HepG2 (cell line): ENCODE measurements around the gene MKNK1.

ENCODE experiments used
- TF ChIP-seq, protein P1 (sequence below): sonication (generic); formaldehyde crosslinking; IDR thresholded peaks from 2 replicates; pipeline ENCODE4 v1.9.0; 2021; ENCODE audit warnings: missing genetic modification reagents, mild to moderate bottlenecking, borderline replicate concordance
- TF ChIP-seq, protein P2 (sequence below): sonication (generic); formaldehyde crosslinking; IDR thresholded peaks from 2 replicates; pipeline ENCODE4 v1.4.0; 2020; ENCODE audit warnings: missing genetic modification reagents, mild to moderate bottlenecking, borderline replicate concordance

DNA sequence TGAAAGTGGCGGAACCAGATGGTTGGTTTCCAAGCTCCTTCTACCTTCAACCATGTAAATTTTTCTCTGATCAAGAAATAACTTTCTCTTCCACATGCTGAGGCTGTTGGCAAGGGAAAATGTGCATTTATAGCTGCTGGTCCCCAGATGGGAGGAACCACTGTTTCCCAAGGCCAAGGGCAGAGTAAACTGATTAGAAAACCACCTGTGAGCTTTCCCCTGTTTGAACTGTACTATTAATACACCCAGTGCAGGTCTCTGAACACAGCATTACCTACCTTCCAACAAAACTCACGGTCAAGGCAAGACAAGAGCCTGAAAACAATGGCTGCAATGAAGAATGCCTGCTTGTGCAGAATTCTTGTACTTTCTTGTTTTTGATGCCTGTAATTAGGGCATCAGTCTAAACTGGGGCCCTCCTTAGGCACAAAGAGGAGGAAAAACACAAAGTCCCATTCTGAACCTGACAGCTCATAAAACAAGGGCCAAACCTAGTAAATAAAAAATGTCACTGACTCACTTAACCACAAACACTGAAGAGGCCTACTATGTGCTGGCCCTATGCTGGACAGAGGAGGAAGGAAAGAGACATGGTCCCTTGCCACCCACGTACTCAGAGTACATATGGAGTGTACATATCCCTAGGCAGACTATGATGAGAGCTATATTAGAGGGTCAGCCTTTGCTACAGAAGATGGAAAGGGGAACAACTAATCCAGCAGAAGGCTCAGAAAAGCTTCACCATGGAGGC, 2.6 kb downstream of the MKNK1 start:
- TF ChIP-seq, protein P1, sequence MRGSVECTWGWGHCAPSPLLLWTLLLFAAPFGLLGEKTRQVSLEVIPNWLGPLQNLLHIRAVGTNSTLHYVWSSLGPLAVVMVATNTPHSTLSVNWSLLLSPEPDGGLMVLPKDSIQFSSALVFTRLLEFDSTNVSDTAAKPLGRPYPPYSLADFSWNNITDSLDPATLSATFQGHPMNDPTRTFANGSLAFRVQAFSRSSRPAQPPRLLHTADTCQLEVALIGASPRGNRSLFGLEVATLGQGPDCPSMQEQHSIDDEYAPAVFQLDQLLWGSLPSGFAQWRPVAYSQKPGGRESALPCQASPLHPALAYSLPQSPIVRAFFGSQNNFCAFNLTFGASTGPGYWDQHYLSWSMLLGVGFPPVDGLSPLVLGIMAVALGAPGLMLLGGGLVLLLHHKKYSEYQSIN (CRISPR knock-in tag) = no peak
- TF ChIP-seq, protein P2, sequence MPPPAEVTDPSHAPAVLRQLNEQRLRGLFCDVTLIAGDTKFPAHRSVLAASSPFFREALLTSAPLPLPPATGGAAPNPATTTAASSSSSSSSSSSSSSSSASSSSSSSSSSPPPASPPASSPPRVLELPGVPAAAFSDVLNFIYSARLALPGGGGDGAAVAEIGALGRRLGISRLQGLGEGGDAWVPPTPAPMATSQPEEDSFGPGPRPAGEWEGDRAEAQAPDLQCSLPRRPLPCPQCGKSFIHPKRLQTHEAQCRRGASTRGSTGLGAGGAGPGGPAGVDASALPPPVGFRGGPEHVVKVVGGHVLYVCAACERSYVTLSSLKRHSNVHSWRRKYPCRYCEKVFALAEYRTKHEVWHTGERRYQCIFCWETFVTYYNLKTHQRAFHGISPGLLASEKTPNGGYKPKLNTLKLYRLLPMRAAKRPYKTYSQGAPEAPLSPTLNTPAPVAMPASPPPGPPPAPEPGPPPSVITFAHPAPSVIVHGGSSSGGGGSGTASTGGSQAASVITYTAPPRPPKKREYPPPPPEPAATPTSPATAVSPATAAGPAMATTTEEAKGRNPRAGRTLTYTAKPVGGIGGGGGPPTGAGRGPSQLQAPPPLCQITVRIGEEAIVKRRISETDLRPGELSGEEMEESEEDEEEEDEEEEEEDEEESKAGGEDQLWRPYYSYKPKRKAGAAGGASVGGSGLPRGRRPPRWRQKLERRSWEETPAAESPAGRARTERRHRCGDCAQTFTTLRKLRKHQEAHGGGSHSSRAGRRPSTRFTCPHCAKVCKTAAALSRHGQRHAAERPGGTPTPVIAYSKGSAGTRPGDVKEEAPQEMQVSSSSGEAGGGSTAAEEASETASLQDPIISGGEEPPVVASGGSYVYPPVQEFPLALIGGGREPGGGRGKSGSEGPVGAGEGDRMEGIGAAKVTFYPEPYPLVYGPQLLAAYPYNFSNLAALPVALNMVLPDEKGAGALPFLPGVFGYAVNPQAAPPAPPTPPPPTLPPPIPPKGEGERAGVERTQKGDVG = no peak
